Stimulated activated CD8-positive, alpha-beta memory T cell treated with anti-CD3 and anti-CD28 coated beads, Interleukin-7, amount 100 ng/mL, for 4 hours (primary cell): ENCODE results near the gene ANKFY1.

Experiments
- DNase-seq, 2 donors: peaks; one replicate each; pipeline ENCODE4 v3.0.0-alpha.2; 2020; ENCODE audit warnings: low read depth in 2 of 2

Gene ANKFY1

DNA sequence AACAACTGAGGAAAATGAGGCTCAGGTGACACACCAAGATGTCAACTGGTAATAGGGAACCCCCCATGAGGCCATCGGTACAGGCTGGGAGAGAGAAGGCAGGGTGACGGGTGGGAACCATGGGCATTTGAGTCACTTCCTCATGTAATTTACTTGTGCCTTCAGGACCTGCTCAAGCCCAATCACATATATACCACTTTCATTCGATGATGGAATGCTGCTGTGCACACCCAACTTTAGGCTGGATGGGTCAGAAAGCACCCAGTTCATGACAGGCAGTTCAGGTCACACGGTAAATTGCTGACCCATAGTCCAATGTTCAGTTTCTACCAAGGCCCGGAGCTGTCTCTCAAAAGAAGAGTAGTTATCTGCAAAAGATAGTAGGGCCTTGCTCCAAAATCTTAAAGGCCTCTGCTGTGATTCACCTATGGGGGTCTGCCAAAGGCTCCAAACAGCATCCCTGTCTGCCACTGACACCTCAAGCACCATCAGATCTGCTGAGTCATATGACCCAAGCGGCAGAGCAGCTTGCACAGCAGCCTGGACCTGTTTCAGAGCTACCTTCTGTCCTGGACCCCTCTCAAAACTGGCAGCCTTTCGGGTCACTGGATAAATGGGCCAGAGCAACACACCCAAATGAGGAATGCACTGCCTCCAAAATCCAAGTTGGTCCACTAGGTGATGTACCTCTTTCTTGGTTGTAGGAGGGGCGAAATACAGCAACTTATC is 145.6 kb downstream of the ANKFY1 start:
- DNase-seq = no peak

DNA sequence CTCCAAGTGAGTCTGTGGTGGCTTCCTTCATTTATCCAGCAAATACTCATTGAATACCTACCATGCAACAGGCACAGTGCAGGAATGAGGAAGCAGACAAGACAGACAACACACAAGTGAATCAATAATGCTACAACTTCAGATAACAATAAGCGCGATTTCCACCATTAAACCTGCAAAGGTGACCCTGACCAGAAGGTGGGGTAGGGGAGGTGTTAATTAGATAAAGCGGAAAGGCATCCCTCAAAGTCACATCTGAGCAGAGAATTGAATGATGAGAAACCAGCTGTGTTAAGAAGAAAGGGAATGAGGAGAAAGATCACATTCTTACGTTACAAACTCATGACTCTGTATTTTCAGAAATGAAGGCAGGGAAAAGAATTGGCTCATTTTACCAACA is 147.3 kb downstream of the ANKFY1 start:
- no peak for DNase-seq
